Transverse colon (tissue), 4 donors: ENCODE measurements around the gene NUMB. TPM values are rescaled to one million over a fixed set of nuclear protein-coding genes. Genes with fewer than 3 reads are reported as not detected.

Experiments
- DNase-seq: peaks from one replicate; pipeline ENCODE4 v3.0.0-alpha.2; 2019
- H3K27ac ChIP-seq, 4 donors: fragments of 200-600 bp; sonication (generic); 2 replicates each; pipeline ENCODE4 v1.5.1; 2016 to 2018; ENCODE audit warnings: inconsistent platforms in 4 of 4
- H3K27me3 ChIP-seq: fragments of 200-600 bp; sonication (generic); 2 replicates; pipeline ENCODE4 v1.5.1; 2017; ENCODE audit warnings: inconsistent platforms
- H3K36me3 ChIP-seq, 4 donors: fragments of 200-600 bp; sonication (generic); 2 replicates each; pipeline ENCODE4 v1.5.1; 2017 to 2019; ENCODE audit warnings: inconsistent platforms in 4 of 4
- H3K4me1 ChIP-seq, 4 donors: fragments of 200-600 bp; sonication (generic); 2 replicates each; pipeline ENCODE4 v1.5.1; 2017 to 2020; ENCODE audit warnings: inconsistent platforms in 4 of 4
- H3K4me3 ChIP-seq, 4 donors: fragments of 200-600 bp; sonication (generic); 1 replicate in 1 of 4; 2 replicates in 3 of 4; pipeline versions ENCODE4 v1.5.1 to v1.6.1; 2017 to 2019; ENCODE audit warnings: inconsistent platforms in 4 of 4
- H3K9me3 ChIP-seq, 2 donors: fragments of 200-600 bp; sonication (generic); 2 replicates each; pipeline ENCODE4 v1.5.1; 2017 to 2019; ENCODE audit warnings: inconsistent platforms in 2 of 2
- EP300 ChIP-seq: sonication (generic); formaldehyde crosslinking; IDR thresholded peaks from one replicate; pipeline ENCODE4 v1.6.1; 2017; ENCODE audit warnings: antibody characterized with exemption, low read depth
- POLR2A ChIP-seq: fragments of 450-650 bp; IDR thresholded peaks from one replicate; pipeline ENCODE4 v1.6.1; 2016; ENCODE audit warnings: antibody characterized with exemption, mild to moderate bottlenecking, moderate library complexity
- POLR2AphosphoS5 ChIP-seq, 3 donors: sonication (generic); formaldehyde crosslinking; IDR thresholded peaks; one replicate each; pipeline ENCODE4 v1.6.1; 2016; ENCODE audit warnings: antibody characterized with exemption in 3 of 3
- WGBS, 2 donors: methylation state at CpG; one replicate each; pipeline ENCODE4 v1.1.5; 2018; ENCODE audit warnings: low coverage in 1 of 2; 5-methylcytosine and 5-hydroxymethylcytosine counted together
- in situ Hi-C, 4 donors: fragments of 200-750 bp; cut with MboI; loops; one replicate each; pipeline versions ENCODE4 v1.15.0 to v1.15.1; 2017; ENCODE audit warnings: low sequenced_read_pairs in 3 of 4, low pct_ligation_motif_present in 1 of 4, low pct_unique_long_range_greater_than_20kb in 1 of 4
- intact Hi-C: fragments of 100-400 bp; cut with DNase I; formaldehyde crosslinking; loops from one replicate; pipeline ENCODE4 v1.15.1; 2023; ENCODE audit warnings: low total_unique reads
- total RNA-seq, 4 donors: library from RNA; depleted of rRNA; stranded (reverse); fragments of >200 nt; gene quantifications; one replicate each; pipeline ENCODE4 v1.1.0, GENCODE V29; 2016
- TF ChIP-seq, protein P1 (sequence below), 5 experiments: fragments of 200-600 bp in 3 of 5; fragments of 450-650 bp in 2 of 5; sonication (generic) in 3 of 5; IDR thresholded peaks; 1 replicate in 2 of 5; 2 replicates in 3 of 5; pipeline ENCODE4 v1.5.1; 2016 to 2017; ENCODE audit warnings: antibody characterized with exemption in 5 of 5, inconsistent platforms in 3 of 5, mild to moderate bottlenecking in 2 of 5, moderate library complexity in 1 of 5

Gene NUMB
- total RNA-seq, 4 donors from 2014 or later = 64.7 to 117 (median 103) TPM

DNA sequence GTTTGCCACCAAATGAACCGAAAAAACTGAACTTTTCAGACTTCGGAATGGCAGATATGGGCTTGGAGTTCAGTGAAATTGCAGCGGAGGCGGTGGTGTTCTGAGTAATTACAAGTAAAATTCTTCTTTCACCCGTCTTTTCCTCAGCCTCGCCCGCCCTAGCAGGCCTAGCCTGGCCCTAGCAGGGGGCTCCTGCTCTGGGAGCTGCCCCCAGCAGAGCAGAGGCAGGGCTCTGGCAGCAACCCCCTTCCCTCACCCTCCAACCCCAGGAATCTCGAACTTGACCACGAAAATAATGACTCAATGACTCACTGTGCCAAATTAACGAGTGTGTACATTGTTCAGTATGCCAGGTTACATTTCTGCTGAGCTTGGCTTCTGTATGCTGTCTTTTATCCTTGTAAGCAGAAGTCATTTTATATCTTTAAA, 219.9 kb downstream of the NUMB start:
- in situ Hi-C loops = no loop called here

DNA sequence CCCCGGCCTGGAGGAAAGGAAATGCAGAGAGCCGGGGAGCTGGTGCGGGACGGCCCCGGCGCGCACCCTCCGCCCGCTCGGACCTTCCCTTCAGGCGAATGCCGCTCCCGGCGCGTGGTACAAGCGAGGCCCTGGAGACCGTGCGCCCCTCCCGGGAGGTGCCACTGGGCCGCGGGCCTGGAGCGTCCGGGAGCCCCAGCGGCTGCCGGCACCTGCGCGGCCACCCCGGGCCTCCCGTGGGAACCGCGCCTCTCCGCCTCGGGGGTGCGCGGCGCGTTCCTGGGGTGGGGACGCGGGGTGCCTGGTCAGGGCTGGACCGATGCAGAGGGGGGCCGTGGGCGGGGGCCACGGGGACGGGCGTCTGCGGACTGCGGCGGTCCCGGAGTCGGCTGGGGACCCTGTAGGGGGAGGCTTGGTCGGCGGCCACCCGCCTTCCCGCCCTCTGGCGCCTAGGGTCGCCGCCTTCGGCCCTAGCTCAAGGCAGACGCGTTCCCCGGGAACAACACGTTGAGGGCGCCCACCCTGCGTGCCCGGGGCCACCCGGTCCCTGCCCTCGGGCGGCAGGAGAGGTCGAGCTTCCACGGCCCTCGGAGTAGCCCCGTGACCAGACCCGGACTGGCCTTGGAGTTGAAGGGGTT, 220.4 kb downstream of the NUMB start:
- intact Hi-C loops = no loop called here
- peak overlapping the region; percentile 28 to 57 (median 46) for H3K27ac ChIP-seq

More for the DNA sequence above, 219.9 kb downstream of the NUMB start:
- WGBS, 2 donors = 21% methylated on average over 10 of the region's 10 CpGs; no CpG with 5 or more reads in 1 of the 2 donors
- Histone ChIP-seq H3K9me3 (no peaks in the 10 kb centered on the region), H3K4me1 (peaks cover 23 to 65% (median 29%) of the 10 kb centered on the region in 4 donors), H3K36me3 (no peaks in the 10 kb centered on the region), H3K27me3 (peaks cover 41% of the 10 kb centered on the region), H3K4me3 (peak overlapping the region in 3 of 4 donors; percentile 44 to 62 (median 53)), H3K27ac (peak overlapping the region; percentile 28 to 57 (median 46))
- no peak for TF ChIP-seq POLR2A
- no peak for TF ChIP-seq POLR2AphosphoS5 (IDR thresholded peaks at IDR 0.05)
- TF ChIP-seq, protein P1, sequence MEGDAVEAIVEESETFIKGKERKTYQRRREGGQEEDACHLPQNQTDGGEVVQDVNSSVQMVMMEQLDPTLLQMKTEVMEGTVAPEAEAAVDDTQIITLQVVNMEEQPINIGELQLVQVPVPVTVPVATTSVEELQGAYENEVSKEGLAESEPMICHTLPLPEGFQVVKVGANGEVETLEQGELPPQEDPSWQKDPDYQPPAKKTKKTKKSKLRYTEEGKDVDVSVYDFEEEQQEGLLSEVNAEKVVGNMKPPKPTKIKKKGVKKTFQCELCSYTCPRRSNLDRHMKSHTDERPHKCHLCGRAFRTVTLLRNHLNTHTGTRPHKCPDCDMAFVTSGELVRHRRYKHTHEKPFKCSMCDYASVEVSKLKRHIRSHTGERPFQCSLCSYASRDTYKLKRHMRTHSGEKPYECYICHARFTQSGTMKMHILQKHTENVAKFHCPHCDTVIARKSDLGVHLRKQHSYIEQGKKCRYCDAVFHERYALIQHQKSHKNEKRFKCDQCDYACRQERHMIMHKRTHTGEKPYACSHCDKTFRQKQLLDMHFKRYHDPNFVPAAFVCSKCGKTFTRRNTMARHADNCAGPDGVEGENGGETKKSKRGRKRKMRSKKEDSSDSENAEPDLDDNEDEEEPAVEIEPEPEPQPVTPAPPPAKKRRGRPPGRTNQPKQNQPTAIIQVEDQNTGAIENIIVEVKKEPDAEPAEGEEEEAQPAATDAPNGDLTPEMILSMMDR (IDR thresholded peaks at IDR 0.05) = no peak
- TF ChIP-seq EP300 = no peak
- intact Hi-C loops = no loop called here
- DNase-seq = no peak

DNA sequence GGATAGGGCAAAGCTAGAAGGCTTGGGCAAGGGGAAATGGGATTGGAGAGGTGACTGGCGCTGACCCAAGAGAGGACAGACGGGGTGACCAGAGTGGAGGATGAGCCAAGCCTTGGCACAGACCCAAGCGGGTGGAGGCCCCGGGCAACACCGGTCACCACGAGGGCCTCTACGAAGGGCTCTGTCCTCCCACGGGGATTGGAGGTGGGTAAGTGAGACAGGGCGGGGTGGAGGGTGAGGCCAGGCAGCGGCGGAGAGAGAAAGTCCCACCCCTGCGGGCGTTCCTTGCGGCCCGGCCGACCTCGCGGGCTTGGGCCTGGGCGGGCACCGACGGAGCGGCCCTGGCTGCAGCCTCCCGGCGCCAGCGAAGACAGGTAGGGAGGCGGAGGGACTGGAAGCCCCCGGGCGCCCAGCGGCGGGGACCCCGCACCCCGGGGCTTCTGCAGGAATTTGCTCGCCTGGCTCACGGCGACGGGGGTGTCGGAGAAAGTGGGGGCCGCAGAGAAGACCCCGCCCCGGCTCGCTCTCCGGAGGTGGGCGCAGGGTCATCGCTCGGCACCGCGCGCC, 221.0 kb downstream of the NUMB start, which contains the start of gene PAPLN:
Gene PAPLN, plus strand, starts transcription at position 288 of the 567 bp plus-strand sequence. CDS start 2,273 bp downstream, outside the sequence.
- Histone ChIP-seq H3K9me3 (no peaks in the 10 kb centered on the region), H3K36me3 (no peaks in the 10 kb centered on the region), H3K27me3 (peaks cover 41% of the 10 kb centered on the region), H3K27ac (peak within 1 kb of the TSS; percentile 28 to 57 (median 46)), H3K4me3 (peak within 1 kb of the TSS; percentile 44 to 62 (median 55)), H3K4me1 (peaks cover 23 to 63% (median 29%) of the 10 kb centered on the region in 4 donors)
- 0 to 8% methylated on average over 4 to 30 of the region's 48 CpGs for WGBS, 2 donors
- intact Hi-C loops = no loop called here
- TF ChIP-seq, protein P1 (IDR thresholded peaks at IDR 0.05) = no peak
- no peak for TF ChIP-seq POLR2A
- no peak for TF ChIP-seq EP300
- no peak for TF ChIP-seq POLR2AphosphoS5 (IDR thresholded peaks at IDR 0.05)
- DNase-seq = peak; percentile 61
- in situ Hi-C loops = no loop called here

More for the DNA sequence above, 220.4 kb downstream of the NUMB start:
- H3K27me3 ChIP-seq = peaks cover 41% of the 10 kb centered on the region
- H3K4me3 ChIP-seq = peak overlapping the region; percentile 44 to 62 (median 55)
- 2% methylated on average over 33 of the region's 73 CpGs; no CpG with 5 or more reads in 1 of the 2 donors for WGBS, 2 donors
- no peaks in the 10 kb centered on the region for H3K36me3 ChIP-seq
- no peaks in the 10 kb centered on the region for H3K9me3 ChIP-seq
- in situ Hi-C loops = no loop called here
- peaks cover 23 to 65% (median 29%) of the 10 kb centered on the region in 4 donors for H3K4me1 ChIP-seq
- no peak for TF ChIP-seq EP300
- DNase-seq = no peak

DNA sequence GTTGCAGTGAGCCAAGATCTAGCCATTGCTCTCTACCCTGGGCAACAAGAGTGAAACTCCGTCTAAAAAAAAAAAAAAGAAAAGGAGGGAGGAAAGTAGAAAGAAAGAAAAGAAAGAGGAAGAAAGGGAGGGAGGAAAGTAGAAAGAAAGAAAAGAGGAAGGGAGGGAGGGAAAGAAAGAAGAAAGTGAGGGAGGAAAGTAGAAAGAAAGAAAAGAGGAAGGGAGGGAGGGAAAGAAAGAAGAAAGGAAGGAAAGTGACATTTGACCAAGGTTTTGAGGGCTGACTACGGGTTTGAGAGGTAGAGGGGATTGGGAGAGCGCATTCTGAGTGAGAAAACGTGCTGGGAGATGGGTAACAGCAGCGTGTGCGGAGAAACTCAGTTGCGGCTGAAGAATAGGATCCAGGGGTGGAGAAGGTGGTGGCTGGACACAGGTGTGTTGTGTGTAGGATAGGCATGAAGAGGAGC, 221.6 kb downstream of the NUMB start:
- intact Hi-C loops (no loop called here), in situ Hi-C loops (no loop called here)
- H3K9me3 ChIP-seq = no peaks in the 10 kb centered on the region
- H3K4me3 ChIP-seq = peak overlapping the region in 1 of 4 donors; percentile 53
- TF ChIP-seq EP300 = no peak
- TF ChIP-seq, protein P1 (IDR thresholded peaks at IDR 0.05) = no peak
- H3K27ac ChIP-seq = no peak overlapping the region
- H3K27me3 ChIP-seq = peaks cover 41% of the 10 kb centered on the region
- 78 to 89% methylated on average over 5 to 7 of the region's 7 CpGs for WGBS, 2 donors
- H3K4me1 ChIP-seq = peaks cover 23 to 57% (median 29%) of the 10 kb centered on the region in 4 donors
- no peaks in the 10 kb centered on the region for H3K36me3 ChIP-seq
- DNase-seq = no peak
